ENCODE measurements around the gene ADCY7. TPM values are rescaled to one million over a fixed set of nuclear protein-coding genes. Genes with fewer than 3 reads are reported as not detected.

Gene ADCY7
- total and polyA plus RNA-seq, 12 donors: 2.8 to 44.4 (median 17.5) TPM

GRCh38 chr16:50303041-50303604 is 36.8 kb downstream of the ADCY7 start:
- Histone ChIP-seq H3K27ac (no peak overlapping the region), H3K9me3 (replicated peaks in 1 of 3) (no peaks in the 10 kb centered on the region), H3K4me3 (no peak overlapping the region), H3K36me3 (replicated peaks in 1 of 2) (no peaks in the 10 kb centered on the region), H3K4me1 (replicated peaks in 1 of 2) (no peaks in the 10 kb centered on the region), H3K27me3 (no peaks in the 10 kb centered on the region)
- intact Hi-C loops (cut with DNase I): no loop called here
- WGBS, 4 donors: 87 to 91% (median 90%) methylated on average over 3 to 11 of the region's 11 CpGs
- peak in 1 of 7 donors; percentile 6 for DNase-seq
- no peak for TF ChIP-seq CTCF (IDR thresholded peaks at IDR 0.05)
- no peak for TF ChIP-seq POLR2A (IDR thresholded peaks at IDR 0.05)

- H3K4me1 ChIP-seq (replicated peaks in 1 of 2): no peaks in the 10 kb centered on the region
- H3K9me3 ChIP-seq (replicated peaks in 1 of 3): no peaks in the 10 kb centered on the region
- intact Hi-C loops (cut with DNase I): no loop called here
- no peaks in the 10 kb centered on the region for H3K27me3 ChIP-seq
- H3K27ac ChIP-seq: no peak overlapping the region
- H3K36me3 ChIP-seq (replicated peaks in 1 of 2): no peaks in the 10 kb centered on the region
- peak in 3 of 7 donors; percentile 11 to 35 (median 15) for DNase-seq
- WGBS, 4 donors: 85 to 89% (median 86%) methylated on average over 21 to 33 of the region's 33 CpGs
- no peak overlapping the region for H3K4me3 ChIP-seq
- TF ChIP-seq POLR2A (IDR thresholded peaks at IDR 0.05) (no peak), CTCF (IDR thresholded peaks at IDR 0.05) (no peak)
Measured at GRCh38 chr16:50303605-50304466, 37.5 kb downstream of the ADCY7 start.

DNA sequence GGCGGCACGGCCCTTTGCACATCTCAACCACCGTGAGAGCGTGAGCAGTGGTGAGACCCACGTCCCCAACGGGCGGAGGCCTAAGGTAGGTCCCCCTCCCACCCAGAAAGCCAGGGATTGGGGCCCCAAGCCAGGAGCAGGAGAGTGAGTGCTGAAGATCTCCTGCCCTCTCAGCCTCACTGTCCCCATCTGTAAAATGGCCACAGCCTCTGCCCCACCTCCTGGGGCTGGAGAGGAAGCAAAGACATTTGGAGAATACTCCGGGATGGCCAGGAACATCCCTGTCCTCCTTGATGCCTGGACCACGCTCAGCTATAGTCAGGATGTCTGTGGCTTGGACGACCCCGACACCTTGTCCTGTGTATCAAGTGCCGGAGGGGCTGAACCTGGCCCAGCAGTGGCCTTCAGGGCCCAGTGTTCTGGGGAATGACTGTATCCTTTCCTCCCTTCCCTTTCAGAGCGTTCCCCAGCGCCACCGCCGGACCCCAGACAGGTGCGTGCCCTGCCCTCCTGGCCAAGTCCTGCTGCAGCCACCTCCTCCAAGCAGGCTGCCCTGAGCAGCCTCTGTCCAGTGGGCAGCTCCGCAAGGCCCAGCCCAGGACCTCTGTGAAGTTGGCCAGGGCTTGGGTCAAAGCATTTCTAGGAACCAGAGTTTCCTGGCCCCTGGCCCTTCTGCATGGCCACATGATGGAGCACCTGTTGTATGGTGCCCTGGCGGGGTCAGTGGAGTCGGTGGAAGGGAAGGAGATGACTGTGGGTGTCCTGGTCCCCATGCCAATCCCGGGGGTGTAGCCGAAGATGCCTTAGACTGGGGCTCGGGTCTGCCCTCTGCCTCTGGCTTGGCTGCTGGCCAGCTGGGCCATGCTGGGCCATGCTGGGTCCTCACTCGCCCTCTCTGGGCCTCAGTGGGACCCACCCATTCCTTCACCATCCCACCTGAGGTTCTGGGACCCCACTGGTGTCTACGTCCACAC is 38.4 kb downstream of the ADCY7 start:
- Histone ChIP-seq H3K4me1 (replicated peaks in 1 of 2) (peaks cover 0 to 3% of the 10 kb centered on the region in 2 donors), H3K27ac (no peak overlapping the region), H3K36me3 (replicated peaks in 1 of 2) (no peaks in the 10 kb centered on the region), H3K4me3 (no peak overlapping the region), H3K9me3 (replicated peaks in 1 of 3) (no peaks in the 10 kb centered on the region), H3K27me3 (no peaks in the 10 kb centered on the region)
- DNase-seq: peak in 3 of 7 donors; percentile 8 to 41 (median 9)
- 86 to 93% (median 90%) methylated on average over 8 to 25 of the region's 25 CpGs for WGBS, 4 donors
- intact Hi-C loops (cut with DNase I): no loop called here
- TF ChIP-seq CTCF (IDR thresholded peaks at IDR 0.05) (no peak), POLR2A (IDR thresholded peaks at IDR 0.05) (no peak)
